Loucy (cell line): ENCODE data around the gene TRAPPC6A.

Experiments
- CTCF ChIP-seq: fragments of 200-600 bp; sonication (generic); conservative IDR thresholded peaks from 2 replicates; pipeline ENCODE4 v1.5.1; 2014; ENCODE audit warnings: mild to moderate bottlenecking, antibody characterized with exemption, low read length
- EZH2phosphoT487 ChIP-seq: fragments of 200-600 bp; IDR thresholded peaks from 2 replicates; pipeline ENCODE4 v1.6.1; 2018; ENCODE audit warnings: antibody characterized with exemption, mild to moderate bottlenecking, moderate library complexity, borderline replicate concordance

- no peak for TF ChIP-seq CTCF
- TF ChIP-seq EZH2phosphoT487, result no peak
Observed at GRCh38 chr19:45150751-45151281, 27.2 kb downstream of the TRAPPC6A start.
